Coronary artery (tissue), 2 donors: ENCODE results near the gene SLC35G2.
"Not testable (repeated sequence)": the region's sequence is repeated elsewhere in the genome, so short reads cannot be mapped to it uniquely, and the experiment has no call there.

Experiments used
- DNase-seq: peaks from one replicate; pipeline ENCODE4 v3.0.0-alpha.2; 2017; ENCODE audit warnings: low spot score
- H3K27ac ChIP-seq, 2 donors: fragments of 200-600 bp; sonication (generic); one replicate each; pipeline ENCODE4 v1.5.1; 2016 to 2019
- H3K4me3 ChIP-seq: fragments of 200-600 bp; sonication (generic); 2 replicates; pipeline ENCODE4 v1.5.1; 2016; ENCODE audit warnings: mild to moderate bottlenecking, moderate library complexity
- CTCF ChIP-seq: fragments of 200-600 bp; sonication (generic); IDR thresholded peaks from one replicate; pipeline ENCODE4 v1.5.1; 2019; ENCODE audit warnings: antibody characterized with exemption

Gene SLC35G2

DNA sequence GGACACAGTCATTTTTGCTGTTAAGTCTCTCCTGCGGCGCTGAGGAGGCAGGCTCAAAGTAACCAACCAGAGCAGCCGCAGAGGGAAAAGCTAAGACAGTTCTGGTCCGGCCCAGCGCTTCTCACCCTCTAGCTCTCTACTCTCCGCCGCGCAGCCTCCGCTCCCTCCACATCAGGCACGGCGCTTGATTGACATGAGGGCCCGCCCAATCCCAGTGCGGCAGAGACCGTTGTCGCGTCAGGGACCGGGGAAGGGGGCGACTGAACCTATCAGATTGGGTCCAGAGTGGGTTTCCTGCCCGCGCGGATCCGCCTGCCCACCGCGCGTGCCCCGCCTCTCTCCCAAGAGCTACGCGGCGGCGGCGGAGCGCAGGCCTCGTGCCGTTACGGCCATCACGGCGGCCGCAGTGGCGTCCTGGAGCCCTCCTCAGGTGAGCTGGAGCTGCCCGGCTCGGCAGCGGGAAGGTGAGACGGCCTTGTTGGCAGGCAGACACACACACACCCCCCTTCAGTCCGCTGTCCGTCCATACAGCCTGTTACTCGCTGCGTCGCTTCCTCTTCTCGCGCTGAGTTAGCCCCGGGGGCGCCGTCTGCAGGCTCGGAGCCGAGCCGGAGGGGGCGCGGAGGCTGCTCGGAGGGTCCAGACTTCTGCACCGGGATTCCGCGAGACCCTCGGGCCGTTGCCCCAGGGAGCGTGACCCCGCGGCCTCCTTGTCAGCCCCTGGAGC is 43.1 kb downstream of the SLC35G2 start, which contains the start of gene NCK1:
TSS of gene NCK1 (plus strand) at position 319 of the 727 bp plus-strand sequence. CDS start 65,794 bp downstream, outside the sequence.
- Histone ChIP-seq H3K4me3 (peak within 1 kb of the TSS; percentile 88), H3K27ac (peak within 1 kb of the TSS; percentile 90 to 93)
- no peak for TF ChIP-seq CTCF
- DNase-seq: peak; percentile 99

GRCh38 chr3:136862617-136863322 is 43.8 kb downstream of the SLC35G2 start:
- peak; percentile 79 for DNase-seq
- Histone ChIP-seq H3K4me3 (peak overlapping the region; percentile 88), H3K27ac (peak overlapping the region; percentile 90 to 93)
- TF ChIP-seq CTCF: no peak

DNA sequence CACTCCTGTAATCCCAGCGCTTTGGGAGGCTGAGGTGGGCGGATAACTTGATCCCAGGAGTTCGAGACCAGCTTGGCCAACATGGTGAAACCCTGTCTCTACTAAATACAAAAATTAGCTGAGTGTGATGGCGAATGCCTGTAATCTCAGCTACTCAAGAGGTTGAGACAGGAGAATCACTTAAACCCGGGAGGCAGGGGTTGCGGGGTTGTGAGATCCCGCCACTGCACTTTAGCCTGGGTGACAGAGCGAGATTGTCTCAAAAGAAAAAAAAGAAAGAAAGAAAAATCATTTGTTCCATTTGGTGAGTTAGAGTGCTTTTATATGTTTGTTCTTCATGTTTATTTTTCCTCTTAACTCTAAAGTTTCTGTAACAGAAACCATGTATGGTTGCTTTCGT is 50.4 kb downstream of the SLC35G2 start:
- TF ChIP-seq CTCF: no peak
- no peak for DNase-seq
- Histone ChIP-seq H3K4me3 (no peak overlapping the region), H3K27ac (no peak overlapping the region)

DNA sequence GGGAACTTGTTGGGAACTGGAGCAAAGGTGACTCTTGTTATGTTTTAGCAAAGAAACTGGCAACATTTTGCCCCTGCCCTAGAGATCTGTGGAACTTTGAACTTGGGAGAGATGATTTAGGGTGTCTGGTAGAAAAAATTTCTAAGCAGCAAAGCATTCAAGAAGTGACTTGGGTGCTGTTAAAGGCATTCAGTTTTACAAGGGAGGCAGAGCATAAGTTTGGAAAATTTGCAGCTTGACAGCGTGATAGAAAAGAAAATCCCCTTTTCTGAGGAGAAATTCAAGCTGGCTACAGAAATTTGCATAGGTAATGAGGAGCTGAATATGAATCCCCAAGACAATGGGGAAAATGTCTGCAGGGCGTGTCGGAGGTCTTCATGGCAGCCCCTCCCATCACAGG is 53.3 kb downstream of the SLC35G2 start:
- H3K4me3 ChIP-seq, DNase-seq, H3K27ac ChIP-seq: not testable (repeated sequence)

- not testable (repeated sequence) for DNase-seq, H3K4me3 ChIP-seq, H3K27ac ChIP-seq
Measured at GRCh38 chr3:136879510-136879909, 60.6 kb downstream of the SLC35G2 start.

- DNase-seq: no peak
- H3K4me3 ChIP-seq: no peak overlapping the region
- no peak overlapping the region for H3K27ac ChIP-seq
- no peak for TF ChIP-seq CTCF
Measured at GRCh38 chr3:136882571-136882970, 63.6 kb downstream of the SLC35G2 start.

DNA sequence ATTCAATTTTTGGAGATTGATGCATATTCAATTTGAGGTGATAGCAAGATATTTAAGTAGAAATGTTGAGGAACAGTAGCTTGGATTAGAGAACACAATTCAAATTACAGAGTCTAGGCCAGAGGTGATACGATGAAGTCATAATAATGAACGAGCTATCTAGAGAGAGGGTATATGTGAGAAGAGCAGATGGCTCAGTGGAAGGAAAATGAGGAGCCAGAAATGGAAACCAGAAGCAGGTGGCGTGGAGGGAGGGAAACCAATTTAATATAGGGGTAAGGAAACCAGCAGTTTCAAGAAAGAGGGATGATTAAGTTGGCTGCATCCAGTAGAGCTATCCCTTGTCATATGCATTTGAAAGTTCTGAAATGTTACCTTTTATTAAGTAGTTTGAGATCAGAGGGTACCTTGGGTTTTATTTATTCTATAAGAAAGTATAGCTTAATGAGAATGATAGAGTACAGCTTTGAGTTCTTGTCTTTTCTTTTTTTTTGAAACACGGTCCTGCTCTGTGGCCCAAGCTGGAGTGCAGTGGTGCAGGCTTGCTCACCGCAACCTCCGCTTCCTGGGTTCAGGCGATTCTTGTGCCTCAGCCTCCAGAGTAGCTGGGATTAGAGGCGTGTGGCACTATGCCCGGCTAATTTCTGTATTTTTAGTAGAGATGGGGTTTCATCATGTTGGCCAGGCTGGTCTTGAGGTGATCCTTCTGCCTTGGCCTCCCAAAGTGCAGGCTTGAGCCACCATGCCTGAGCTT is 65.2 kb downstream of the SLC35G2 start:
- no peak overlapping the region for H3K4me3 ChIP-seq
- H3K27ac ChIP-seq: no peak overlapping the region
- DNase-seq: no peak
- TF ChIP-seq CTCF: no peak
